GM19467 (cell line): ENCODE measurements around the gene ELMO3.

ENCODE experiments used
- ATAC-seq: cut with Tn5 transposase; IDR thresholded peaks from one replicate; pipeline ENCODE4 v1.9.1; 2021; ENCODE audit warnings: mild to moderate bottlenecking, moderate library complexity; ENCODE audit not compliant: unreplicated experiment

Gene ELMO3

DNA sequence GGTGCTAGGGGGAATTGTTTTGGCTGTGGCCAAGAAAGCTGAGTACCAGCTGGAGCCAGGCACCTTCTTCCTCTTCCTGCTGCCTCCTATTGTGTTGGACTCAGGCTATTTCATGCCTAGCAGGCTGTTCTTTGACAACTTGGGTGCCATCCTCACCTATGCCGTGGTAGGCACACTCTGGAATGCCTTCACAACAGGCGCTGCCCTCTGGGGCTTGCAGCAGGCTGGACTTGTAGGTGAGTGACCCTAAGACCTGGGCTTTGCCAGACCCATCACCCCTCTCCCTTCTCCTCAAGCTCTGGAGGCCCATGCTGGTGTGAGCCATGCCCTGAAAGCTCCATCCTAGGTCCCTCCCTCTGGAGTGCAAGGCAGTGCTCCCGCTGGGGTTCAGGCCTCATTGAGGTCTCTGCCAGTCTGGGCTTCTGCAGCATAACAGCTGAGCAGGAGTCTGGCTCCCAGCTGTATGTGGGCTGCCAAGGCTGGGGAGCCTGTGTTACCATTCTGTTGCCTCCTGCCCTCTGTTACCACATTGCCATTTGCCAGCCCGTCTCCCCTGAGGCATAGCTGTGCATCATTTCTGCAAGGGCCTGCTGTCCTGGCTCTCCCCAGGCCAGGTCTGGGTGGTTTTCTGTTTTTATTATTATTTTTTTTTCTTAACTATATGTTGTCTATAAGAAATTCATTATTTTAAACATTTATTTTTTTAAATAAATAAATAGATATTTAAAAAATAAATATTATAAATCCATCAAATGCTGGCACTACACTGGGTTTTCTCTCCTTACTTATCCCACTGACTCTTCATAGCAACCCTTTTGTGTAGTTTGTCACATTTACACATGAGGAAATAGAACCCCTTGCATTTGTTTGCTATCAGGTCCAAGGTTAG, 53.9 kb downstream of the ELMO3 start:
- ATAC-seq = no peak
